HEK293T (cell line): ENCODE data around the gene SLC15A1.

Experiments
- CTCF ChIA-PET: fragments of 350-600 bp; formaldehyde crosslinking; extraction: SDS; loops from one replicate; lab custom pipeline; 2021; ENCODE audit warnings: antibody characterized with exemption, inconsistent platforms; lab: Yijun Ruan, JAX
- POLR2A ChIA-PET: fragments of 350-600 bp; formaldehyde crosslinking; extraction: SDS; loops from one replicate; lab custom pipeline; 2020; ENCODE audit warnings: antibody characterized with exemption, inconsistent platforms; lab: Yijun Ruan, JAX
- DNase-seq: peaks from one replicate; pipeline ENCODE4 v3.0.0; 2012; ENCODE audit warnings: mixed read lengths; ENCODE audit errors: extremely low spot score
- ARNT ChIP-seq: fragments of 450-650 bp; IDR thresholded peaks from 2 replicates; pipeline ENCODE4 v1.6.1; 2017; ENCODE audit warnings: mild to moderate bottlenecking
- BHLHE40 ChIP-seq: fragments of 450-650 bp; IDR thresholded peaks from 2 replicates; pipeline ENCODE4 v1.6.1; 2016; ENCODE audit warnings: mild to moderate bottlenecking, moderate library complexity, borderline replicate concordance
- CTBP1 ChIP-seq: fragments of 450-650 bp; IDR thresholded peaks from 2 replicates; pipeline ENCODE4 v1.6.1; 2016; ENCODE audit warnings: borderline replicate concordance
- ELF4 ChIP-seq: fragments of 450-650 bp; IDR thresholded peaks from 2 replicates; pipeline ENCODE4 v1.6.1; 2017; ENCODE audit warnings: antibody characterized with exemption
- FOXA1 ChIP-seq: fragments of 450-650 bp; IDR thresholded peaks from 2 replicates; pipeline ENCODE4 v1.6.1; 2016; ENCODE audit warnings: mild to moderate bottlenecking
- FOXK2 ChIP-seq: fragments of 450-650 bp; IDR thresholded peaks from 2 replicates; pipeline ENCODE4 v1.6.1; 2016; ENCODE audit warnings: mild to moderate bottlenecking
- FOXM1 ChIP-seq: fragments of 450-650 bp; IDR thresholded peaks from 2 replicates; pipeline ENCODE4 v1.6.1; 2017; ENCODE audit warnings: mild to moderate bottlenecking, borderline replicate concordance
- HDGF ChIP-seq: fragments of 450-650 bp; IDR thresholded peaks from 2 replicates; pipeline ENCODE4 v1.6.1; 2017; ENCODE audit warnings: antibody characterized with exemption, borderline replicate concordance
- L3MBTL2 ChIP-seq: fragments of 450-650 bp; conservative IDR thresholded peaks from 2 replicates; pipeline ENCODE4 v1.6.1; 2016; ENCODE audit warnings: mild to moderate bottlenecking
- LEF1 ChIP-seq: fragments of 450-650 bp; IDR thresholded peaks from 2 replicates; pipeline ENCODE4 v1.6.1; 2017; ENCODE audit warnings: mild to moderate bottlenecking, borderline replicate concordance
- NFRKB ChIP-seq: fragments of 450-650 bp; IDR thresholded peaks from 2 replicates; pipeline ENCODE4 v1.6.1; 2016; ENCODE audit warnings: mild to moderate bottlenecking, moderate library complexity
- SP1 ChIP-seq: fragments of 450-650 bp; IDR thresholded peaks from 2 replicates; pipeline ENCODE4 v1.6.1; 2017
- SUZ12 ChIP-seq: fragments of 450-650 bp; IDR thresholded peaks from 2 replicates; pipeline ENCODE4 v1.6.1; 2016; ENCODE audit warnings: mild to moderate bottlenecking
- TARDBP ChIP-seq: fragments of 450-650 bp; IDR thresholded peaks from 2 replicates; pipeline ENCODE4 v1.6.1; 2016
- ZNF384 ChIP-seq: fragments of 450-650 bp; IDR thresholded peaks from 2 replicates; pipeline ENCODE4 v1.6.1; 2016
- TF ChIP-seq, protein P1 (sequence below): fragments of 450-650 bp; IDR thresholded peaks from 2 replicates; pipeline ENCODE4 v1.6.1; 2016

Gene SLC15A1

GRCh38 chr13:98731038-98731437 lies 21.4 kb downstream of the SLC15A1 start:
- DNase-seq = no peak
- TF ChIP-seq TARDBP = no peak
- TF ChIP-seq L3MBTL2 = no peak
- POLR2A ChIA-PET = no interaction called here
- CTCF ChIA-PET = no interaction called here

DNA sequence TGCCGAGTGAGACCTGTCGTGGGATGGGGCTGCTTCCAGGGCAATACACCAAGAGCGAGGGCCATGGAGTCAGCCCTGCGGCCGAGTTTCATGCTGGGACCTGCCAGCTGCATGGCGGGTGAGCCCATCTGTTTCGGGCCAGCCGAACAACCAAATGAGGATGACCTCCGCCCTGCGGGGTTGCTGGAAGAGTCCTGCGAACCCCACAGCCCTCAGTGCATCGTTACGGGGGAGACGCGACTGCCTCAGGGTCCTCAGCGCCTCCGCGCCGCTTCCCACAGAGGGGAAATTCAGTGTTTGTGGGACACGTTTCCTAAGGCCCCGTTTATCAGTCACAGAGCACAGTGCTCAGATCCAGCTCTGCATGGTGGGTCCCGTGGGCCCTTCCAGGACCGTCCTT lies 22.0 kb downstream of the SLC15A1 start:
- no peak for TF ChIP-seq TARDBP
- TF ChIP-seq, protein P1, sequence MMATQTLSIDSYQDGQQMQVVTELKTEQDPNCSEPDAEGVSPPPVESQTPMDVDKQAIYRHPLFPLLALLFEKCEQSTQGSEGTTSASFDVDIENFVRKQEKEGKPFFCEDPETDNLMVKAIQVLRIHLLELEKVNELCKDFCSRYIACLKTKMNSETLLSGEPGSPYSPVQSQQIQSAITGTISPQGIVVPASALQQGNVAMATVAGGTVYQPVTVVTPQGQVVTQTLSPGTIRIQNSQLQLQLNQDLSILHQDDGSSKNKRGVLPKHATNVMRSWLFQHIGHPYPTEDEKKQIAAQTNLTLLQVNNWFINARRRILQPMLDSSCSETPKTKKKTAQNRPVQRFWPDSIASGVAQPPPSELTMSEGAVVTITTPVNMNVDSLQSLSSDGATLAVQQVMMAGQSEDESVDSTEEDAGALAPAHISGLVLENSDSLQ = no peak
- TF ChIP-seq ELF4 = no peak
- TF ChIP-seq HDGF = no peak
- no peak for TF ChIP-seq CTBP1
- TF ChIP-seq FOXA1 = no peak
- TF ChIP-seq NFRKB = no peak
- TF ChIP-seq FOXM1 = no peak
- TF ChIP-seq L3MBTL2 = no peak
- no peak for TF ChIP-seq ZNF384
- no peak for TF ChIP-seq FOXK2
- no peak for TF ChIP-seq BHLHE40
- TF ChIP-seq LEF1 = no peak
- POLR2A ChIA-PET = no interaction called here
- CTCF ChIA-PET = no interaction called here
- no peak for DNase-seq

- TF ChIP-seq FOXK2 = no peak
- no peak for TF ChIP-seq FOXA1
- TF ChIP-seq ELF4 = no peak
- TF ChIP-seq NFRKB = no peak
- ChIA-PET POLR2A (no interaction called here), CTCF (no interaction called here)
- DNase-seq = no peak
Measured at GRCh38 chr13:98729658-98730057, 22.8 kb downstream of the SLC15A1 start.

DNA sequence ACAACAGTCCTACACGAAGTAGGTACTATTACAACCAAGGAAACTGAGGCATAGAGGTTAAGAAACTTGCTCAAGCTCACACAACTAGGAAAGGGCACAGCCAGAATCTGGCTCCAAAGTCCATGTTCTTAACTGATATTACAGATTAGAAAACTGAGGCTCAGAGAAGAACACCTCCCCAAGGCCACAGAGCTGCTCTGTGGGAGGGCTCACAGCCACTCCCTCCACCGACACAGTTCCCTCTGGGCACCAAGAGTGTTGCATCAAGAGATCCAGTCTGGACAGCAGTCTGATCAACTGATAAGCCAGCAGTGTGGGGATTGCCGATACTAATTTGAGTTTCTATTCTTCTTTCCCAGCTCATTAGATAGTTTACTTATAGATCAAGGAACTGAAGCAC lies 29.5 kb downstream of the SLC15A1 start:
- POLR2A ChIA-PET = no interaction called here
- TF ChIP-seq SUZ12 = no peak
- TF ChIP-seq CTBP1 = no peak
- no peak for TF ChIP-seq BHLHE40
- no peak for TF ChIP-seq NFRKB
- no peak for TF ChIP-seq FOXA1
- no peak for TF ChIP-seq ELF4
- no peak for TF ChIP-seq ZNF384
- TF ChIP-seq, protein P1 = no peak
- TF ChIP-seq LEF1 = no peak
- CTCF ChIA-PET = interaction anchor here (0.6 kb wide), 1 partner anchor 519 kb away, joined by 3 read pairs; no protein-coding TSS in a partner anchor
- DNase-seq = no peak

- ChIA-PET POLR2A (no interaction called here), CTCF (interaction anchor here (0.6 kb wide), 1 partner anchor 42 kb away, joined by 4 read pairs; no protein-coding TSS in a partner anchor)
- TF ChIP-seq SP1 (no peak), FOXM1 (no peak), ZNF384 (no peak), ARNT (no peak), HDGF (no peak), FOXA1 (no peak)
- DNase-seq = no peak
Measured at GRCh38 chr13:98721825-98722510, 30.5 kb downstream of the SLC15A1 start.

DNA sequence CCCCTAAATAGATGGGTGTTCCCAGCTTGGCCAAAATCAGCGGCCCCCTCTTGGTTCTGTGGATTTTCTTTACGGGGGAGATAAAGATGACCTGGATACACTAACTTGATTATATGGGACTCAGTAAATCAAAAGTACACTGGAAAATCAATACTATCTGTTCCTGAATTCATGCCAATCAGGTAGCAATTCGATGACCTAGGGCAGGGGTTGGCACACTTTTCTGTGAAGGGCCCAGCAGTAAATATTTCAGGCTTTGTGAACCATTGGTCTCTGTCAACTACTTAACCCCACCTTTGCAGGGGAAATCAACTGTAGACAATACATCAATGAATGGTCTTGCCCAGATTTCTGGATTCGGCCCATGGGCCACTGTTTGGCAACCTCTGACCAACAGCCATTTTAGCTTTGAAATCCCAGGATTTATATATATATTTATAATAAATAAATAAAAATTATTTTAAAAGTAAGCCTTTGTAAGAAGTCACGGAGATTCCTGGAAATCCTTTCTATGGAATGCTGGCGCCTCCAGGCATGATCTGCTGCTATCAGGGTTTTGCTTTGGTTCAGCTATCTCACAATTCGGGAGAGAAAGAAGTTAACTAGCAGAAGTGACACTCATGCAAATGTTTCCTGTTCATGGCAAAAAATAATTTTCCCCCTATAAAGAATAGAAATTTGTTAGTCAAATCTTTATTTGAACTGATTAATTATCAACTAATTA lies 32.8 kb downstream of the SLC15A1 start:
- DNase-seq = no peak
- ChIA-PET CTCF (no interaction called here), POLR2A (no interaction called here)
- TF ChIP-seq CTBP1 = no peak

DNA sequence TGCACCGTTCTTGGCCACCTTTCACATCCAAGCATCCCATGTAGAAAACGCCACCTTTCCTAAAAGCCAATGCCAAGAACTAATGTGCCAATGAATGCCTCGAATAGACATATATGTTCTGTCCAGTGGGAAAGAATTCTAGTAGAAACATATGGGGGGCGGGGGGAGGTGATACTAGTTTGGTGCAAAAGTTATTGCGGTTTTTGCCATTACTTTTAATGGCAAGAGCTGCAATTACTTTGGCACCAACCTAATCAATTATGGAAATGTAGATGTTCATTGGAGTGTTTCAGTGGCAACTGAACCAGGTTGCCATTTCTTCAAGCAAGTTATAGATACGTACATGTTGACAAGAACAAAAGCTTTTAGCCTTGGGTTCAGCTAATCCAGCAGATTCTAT lies 34.6 kb downstream of the SLC15A1 start:
- TF ChIP-seq ELF4 = peak; percentile 67; the same call in 1 of the 2 replicates
- TF ChIP-seq HDGF = no peak
- CTCF ChIA-PET = interaction anchor here (0.9 kb wide), 1 partner anchor 251 kb away, joined by 3 read pairs; no protein-coding TSS in a partner anchor
- no peak for DNase-seq
- POLR2A ChIA-PET = no interaction called here

DNA sequence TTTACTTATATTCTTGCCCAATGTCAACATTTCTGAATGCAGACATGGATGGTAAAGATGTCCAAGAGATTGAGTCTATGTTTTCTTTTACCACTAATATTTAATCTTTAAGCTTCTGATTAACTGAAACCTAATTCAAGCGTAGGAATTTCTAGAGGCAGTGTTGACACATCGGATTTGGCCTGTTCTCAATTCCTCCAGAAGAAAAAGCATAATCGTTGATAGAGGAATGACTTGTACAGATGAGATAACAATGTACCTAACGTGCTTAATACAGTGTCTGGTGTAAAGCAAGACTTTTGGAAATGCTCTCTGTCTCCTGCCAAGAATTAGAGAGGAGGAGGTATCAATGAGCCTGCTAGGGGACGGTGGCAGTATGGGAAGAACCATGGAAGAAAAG lies 35.2 kb downstream of the SLC15A1 start:
- no peak for DNase-seq
- no peak for TF ChIP-seq LEF1
- TF ChIP-seq SUZ12 = no peak
- no peak for TF ChIP-seq ZNF384
- TF ChIP-seq SP1 = no peak
- TF ChIP-seq CTBP1 = no peak
- no peak for TF ChIP-seq FOXK2
- TF ChIP-seq ARNT = no peak
- TF ChIP-seq, protein P1 = no peak
- no peak for TF ChIP-seq BHLHE40
- no peak for TF ChIP-seq L3MBTL2
- no peak for TF ChIP-seq FOXA1
- ChIA-PET POLR2A (no interaction called here), CTCF (interaction anchor here (0.9 kb wide), 1 partner anchor 250 kb away, joined by 3 read pairs; no protein-coding TSS in a partner anchor)
